Stimulated activated CD4-positive, alpha-beta T cell treated with anti-CD3 and anti-CD28 coated beads, Interleukin-1b, Interleukin-23, amount 100 ng/mL, for 24 hours (primary cell): ENCODE measurements around the gene PRKG1.

Experiments
- DNase-seq, 4 experiments: peaks; one replicate each; pipeline ENCODE4 v3.0.0-alpha.2; 2020; ENCODE audit warnings: low read depth in 4 of 4, low spot score in 1 of 4

PRKG1 gene

DNA sequence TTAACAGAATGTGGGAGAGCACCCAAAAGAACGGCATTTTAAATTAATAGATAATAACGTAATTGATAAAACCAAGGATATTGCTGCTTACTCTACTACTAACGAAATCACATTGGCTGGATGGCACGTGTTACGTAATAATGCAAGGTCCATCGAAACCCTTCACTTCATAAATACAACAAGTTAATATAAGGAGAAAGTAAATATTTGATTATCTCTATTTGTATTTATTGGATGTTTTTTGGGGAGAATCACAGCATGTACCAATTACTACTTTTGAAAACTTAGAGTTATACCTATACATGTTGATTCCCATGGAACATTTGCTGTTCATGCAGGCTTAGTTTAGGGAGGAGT lies 1.6 kb downstream of the PRKG1 start:
- no peak for DNase-seq

DNA sequence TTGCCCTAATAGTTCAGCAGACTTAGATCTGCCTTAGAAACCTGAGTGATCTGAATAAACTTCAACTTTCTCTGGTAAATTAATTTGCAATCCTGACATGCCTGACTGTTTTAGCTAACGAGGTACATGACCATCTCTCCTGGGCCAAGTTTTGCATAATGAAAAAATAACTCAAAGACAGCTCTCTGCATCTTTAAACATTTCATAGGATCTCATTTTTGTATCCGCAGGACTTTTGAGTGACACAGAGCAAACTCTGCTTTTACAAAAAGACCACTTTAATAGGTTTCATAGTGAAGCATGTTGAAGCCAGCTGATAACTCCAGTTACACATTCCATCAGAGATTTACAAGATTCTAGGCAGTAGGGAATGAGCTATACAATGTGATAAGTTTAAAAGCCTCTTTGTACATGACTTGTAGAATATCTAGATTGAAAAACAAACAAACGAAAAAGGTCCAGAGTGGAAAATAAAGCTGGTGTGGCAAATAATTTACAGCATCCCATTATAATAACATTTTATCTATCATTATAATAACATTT lies 2.1 kb downstream of the PRKG1 start:
- no peak for DNase-seq

DNA sequence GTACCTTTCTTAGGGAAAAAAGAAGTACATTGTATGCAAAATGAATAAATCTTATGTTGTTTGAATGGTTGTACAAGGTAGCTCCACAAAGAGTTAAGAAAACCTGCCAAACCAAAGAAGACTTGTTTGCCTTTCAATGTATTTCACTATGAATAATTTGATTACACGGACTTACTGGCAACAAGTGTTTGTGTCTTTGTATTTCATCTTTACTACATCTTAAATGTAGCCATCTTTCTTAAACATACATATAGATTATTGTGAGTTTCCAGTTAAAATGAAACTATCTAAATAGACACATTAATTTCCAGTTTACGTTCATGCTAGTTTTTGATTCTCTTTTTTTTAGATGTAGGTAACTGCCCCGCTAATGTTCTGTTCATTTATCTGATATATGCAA lies 2.8 kb downstream of the PRKG1 start:
- DNase-seq: no peak

GRCh38 chr10:51077507-51077906 lies 3.2 kb downstream of the PRKG1 start:
- no peak for DNase-seq

DNA sequence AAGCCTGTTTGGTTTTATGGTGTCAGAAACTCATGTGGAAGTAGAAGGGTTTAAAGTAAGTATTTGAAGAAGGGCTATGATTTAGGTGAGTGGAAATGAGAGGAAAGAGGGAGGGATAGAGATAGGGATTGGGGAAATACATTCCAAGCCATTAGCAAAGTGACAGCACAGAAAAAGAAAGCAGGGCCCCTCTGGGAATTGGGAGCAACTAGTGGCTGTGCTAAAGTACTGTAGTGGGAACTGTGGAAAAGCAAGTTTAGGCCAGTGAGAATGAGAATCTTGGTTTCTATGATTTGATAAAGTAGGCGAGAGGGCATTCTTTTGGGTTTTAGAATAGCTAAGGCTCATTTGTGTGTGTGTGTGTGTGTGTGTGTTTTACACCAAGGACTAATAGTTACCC lies 5.0 kb downstream of the PRKG1 start:
- DNase-seq: no peak

DNA sequence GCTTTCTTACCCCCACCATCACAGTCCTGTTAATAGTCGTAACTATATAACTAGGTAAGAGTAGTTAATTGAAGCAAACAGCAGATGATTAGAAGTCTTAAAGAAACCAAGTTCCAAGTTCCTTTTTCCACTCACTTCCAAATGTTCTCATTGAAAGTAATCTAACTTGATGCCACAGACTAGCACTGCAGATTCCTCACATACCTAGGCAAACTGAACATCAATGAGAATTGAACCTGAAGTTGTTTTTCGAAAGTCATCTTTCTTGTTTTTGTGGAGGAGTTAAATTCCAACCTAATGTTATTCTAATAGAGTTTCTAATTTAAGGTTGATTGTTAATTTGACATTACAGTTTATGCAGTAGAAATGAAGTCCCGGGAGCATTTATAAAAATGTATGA lies 5.5 kb downstream of the PRKG1 start:
- DNase-seq: no peak

- no peak for DNase-seq
Observed at GRCh38 chr10:51080311-51081006, 6.2 kb downstream of the PRKG1 start.

GRCh38 chr10:51082857-51083256 lies 8.6 kb downstream of the PRKG1 start:
- no peak for DNase-seq

DNA sequence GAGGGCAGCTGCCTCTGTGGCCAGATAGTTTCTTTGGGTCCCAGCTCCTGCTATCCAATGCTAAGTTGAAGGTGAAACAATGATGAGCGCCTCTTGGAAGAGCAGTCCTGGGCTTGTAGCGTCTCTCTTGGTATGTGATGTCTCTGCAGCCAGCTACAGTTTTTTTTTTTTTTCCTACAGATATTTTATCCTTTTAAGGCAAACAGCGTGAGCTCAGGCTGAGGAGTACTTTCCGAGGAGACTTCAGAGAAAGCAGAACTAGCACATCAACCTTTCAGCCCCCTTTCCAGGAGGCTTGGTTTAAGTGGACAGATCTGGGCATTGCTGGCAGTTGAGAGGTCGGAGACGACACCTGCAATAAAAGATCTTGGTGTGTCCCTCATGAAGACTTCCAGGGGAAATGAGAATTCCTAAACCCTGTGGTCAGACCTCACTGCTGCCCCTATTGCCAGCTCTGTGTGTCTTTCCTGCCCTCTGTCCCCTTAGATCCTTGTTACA lies 9.1 kb downstream of the PRKG1 start:
- DNase-seq: no peak

DNA sequence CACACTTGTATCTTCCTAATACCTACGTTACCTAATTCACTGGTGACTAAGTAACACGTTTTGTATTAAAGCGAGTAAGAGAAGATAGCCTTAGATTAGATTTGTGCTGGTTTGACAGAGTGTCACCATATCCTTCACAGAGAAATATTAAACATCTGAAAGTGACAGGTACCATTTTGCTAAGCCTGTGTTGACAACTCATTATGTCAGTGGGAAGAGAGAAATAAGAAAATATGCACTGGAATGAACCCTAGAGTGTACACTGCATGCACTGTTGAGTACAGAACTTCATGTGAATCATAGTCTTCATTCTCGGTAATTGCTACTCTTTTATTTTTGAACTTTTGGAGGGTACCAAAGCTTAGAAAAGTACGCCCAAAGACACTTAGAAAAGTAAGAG lies 10.9 kb downstream of the PRKG1 start:
- no peak for DNase-seq

- DNase-seq: no peak
Observed at GRCh38 chr10:51086710-51087109, 12.4 kb downstream of the PRKG1 start.

DNA sequence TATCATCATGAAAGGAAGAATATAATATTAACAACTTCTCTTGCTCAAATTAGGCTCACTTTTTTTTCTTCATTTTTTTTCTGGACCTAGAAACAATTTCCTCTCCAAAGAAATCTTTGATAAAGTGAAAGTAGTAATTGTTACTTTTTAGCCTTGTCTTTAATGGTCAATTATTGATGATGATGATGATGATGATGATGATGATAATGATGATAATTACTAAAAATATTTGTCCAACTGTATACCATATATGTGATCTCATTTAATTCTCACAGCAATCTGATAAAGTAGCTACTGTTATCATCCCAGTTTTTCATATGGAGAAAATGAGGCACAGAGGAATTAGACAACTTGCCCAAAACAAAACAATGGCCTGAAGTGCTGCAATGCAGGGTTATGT lies 12.8 kb downstream of the PRKG1 start:
- no peak for DNase-seq

GRCh38 chr10:51090190-51090589 lies 15.9 kb downstream of the PRKG1 start:
- DNase-seq: no peak

DNA sequence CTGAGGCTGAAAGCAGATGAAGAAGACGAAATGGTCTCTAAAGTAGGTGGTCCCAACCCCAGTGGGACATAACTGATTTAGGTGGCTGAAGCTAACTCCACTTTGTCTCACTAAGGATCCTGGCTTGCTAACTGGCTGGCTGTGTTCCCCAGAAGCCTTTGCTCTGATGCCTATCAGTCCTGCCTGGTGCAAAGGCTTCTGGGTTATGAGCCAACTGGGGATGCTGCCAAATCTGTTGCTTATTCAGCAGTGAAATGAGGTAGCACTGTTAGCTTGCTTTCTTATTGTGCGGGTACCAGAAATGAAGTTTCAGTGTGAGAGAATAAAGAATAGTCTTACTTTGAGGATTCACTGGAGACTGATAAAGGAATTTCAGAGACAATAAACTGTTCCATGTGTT lies 18.1 kb downstream of the PRKG1 start:
- DNase-seq: no peak

DNA sequence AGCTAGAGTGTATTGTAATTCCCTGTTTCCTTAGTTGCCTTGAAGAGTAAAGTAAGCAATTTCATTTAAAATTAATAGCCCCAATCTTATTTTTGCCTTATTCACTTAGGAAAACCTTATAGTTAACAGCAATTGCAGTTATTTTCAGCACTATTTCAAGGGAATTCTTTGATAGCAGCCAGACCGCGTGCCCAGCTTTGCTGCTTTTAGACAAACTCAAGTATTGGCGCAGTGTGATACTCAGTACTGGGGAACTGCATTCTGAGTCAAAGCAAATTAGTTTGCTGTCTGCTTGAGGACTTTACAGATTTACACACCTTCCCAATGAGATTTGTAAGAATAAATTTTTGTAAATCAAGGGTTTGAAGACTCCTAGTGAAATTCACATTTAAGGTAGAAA lies 21.2 kb downstream of the PRKG1 start:
- DNase-seq: no peak

DNA sequence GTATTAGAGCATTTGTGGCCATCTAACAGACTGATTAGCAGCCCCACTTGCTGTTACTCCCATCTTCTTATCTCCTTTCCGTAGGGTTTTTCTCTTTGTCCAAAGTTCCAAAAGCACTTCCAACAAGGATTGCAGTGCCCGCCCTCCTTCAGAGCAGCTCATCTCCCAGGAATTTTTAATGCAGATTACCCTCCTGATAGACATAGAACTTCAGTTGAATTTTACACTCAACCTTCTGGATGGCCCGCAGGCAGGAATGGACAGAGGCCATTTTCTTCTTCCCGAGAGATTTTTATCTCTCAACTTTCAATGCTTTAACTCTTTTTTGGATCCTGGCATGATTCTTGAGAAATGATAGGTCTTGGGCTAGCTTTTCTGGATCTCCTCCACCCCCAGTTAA lies 23.3 kb downstream of the PRKG1 start:
- no peak for DNase-seq

DNA sequence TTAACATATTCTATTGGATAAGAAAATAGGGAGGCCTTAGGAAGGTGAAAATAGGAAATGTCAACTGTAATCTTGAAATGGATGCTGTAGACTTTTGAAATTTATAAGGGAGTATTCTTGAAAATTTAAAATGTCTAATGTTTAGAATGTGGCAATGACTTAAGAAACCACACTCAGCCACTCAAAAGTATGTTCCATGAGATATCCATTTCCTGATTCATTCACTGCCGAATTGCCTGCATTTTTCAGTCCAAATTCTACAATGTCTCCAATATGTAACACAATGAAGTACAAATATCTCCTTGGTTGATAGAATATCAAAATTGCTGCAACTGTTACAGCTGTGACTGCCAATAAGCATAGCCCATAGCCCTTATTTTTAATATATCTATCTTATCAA lies 25.9 kb downstream of the PRKG1 start:
- no peak for DNase-seq

DNA sequence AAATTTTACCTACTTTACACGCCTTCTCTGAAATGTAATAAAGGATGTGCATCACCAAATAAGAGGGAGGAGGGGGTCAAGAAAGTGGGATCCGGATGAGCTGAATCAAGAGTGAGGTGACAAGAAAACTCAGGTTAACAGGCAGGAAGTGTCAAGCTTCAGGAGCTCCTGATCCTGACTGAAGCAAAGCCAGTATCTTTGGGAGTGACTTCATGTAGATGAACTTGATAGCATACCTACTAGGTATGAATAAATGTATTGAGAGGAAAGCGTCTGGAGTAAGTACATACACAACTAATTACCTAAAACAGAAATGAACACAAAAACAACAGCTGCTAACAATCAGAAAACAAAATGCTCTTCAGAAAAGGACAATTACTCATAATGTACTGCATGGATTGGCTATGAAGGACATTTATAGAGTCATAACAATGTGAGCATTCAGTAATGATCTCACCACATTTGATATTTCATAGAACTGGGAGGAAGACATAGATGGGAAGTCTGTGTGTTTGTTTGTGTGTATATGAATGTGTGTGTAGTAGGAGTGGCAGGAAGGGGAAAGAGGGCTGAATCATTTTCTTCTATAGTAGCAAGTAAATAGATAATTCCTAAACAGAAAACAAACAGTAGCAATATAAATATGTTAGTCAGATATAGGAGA lies 29.4 kb downstream of the PRKG1 start:
- DNase-seq: no peak

GRCh38 chr10:51106311-51106945 lies 32.1 kb downstream of the PRKG1 start:
- no peak for DNase-seq

DNA sequence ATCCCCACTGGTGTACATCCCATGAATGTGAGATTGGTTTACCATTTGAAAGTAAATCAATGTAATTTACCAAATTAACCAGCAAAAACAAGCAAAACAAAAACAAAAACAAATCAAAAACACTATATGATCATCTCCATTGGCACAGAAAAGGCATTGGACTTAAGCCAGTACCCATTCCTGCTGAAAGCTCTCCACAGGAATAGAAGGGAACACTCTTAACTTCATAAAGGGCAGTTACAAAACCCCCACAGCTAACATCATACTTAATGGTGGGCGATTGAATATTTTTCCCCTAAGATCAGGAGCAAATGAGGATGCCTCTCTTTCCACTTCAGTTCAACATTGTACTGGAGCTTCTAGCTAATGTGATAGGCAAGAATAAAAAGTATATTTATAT lies 34.1 kb downstream of the PRKG1 start:
- no peak for DNase-seq

DNA sequence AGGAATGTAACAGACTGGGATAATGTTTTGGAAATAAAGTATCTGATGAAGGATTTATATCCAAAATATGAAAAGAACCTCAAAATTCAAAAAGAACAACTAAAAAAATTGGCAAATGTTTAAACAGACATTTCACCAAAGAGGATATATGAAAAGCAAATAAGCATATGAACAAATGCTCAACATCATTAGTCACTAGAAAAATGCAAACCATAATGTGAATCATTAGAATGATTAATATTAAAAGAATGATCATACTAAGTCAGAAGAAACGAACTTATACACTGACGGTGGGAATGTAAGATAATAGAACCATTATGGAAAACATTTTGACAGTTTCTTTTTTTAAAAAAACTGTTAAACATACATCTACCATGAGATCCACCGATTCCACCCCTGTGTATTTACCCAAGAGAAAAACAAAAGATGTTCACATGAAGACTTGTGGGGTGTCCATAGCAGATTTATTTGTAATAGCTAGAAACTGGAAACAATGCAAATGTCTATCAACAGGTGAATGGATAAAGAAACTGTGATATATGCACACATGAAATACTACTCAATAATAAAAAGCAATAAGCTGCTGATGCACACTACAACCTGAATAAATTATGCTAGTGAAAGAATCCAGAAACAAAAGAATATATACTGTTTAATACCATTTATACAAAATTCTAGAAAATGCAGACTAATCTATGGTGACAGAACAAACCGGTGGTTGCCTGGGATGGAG lies 35.7 kb downstream of the PRKG1 start:
- no peak for DNase-seq

DNA sequence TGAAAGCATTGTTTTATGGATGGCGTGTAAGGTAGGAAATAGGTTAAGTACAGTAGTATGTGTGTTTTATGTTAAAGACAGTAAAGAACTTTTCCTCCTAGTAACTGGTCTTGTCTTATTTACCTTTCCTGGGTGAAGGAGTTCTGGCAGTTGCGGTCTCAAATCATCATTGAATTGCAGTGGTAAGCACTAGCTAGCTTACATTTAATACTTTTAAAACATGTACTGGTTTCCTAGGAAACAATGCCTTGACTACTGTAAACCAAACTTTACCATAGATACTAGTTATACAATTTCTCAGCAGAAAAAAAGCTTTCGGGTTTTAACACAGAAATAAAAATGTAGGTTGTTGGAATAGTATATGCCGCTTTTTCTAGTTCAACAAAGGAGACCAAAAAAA lies 37.7 kb downstream of the PRKG1 start:
- DNase-seq: no peak
